Nephron progenitor cell (in vitro differentiated cells): Measurements from ENCODE around the gene SNX13.

Source experiments
- DNase-seq: peaks from one replicate; pipeline ENCODE4 v3.0.0; 2021
- H3K27ac Mint-ChIP-seq: 2 replicates; pipeline ENCODE4 v1.8.0; 2021; ENCODE audit warnings: mild to moderate bottlenecking, moderate library complexity, mixed read lengths
- H3K27me3 Mint-ChIP-seq: 2 replicates; pipeline ENCODE4 v1.8.0; 2021; ENCODE audit warnings: mild to moderate bottlenecking, low read depth, mixed read lengths; ENCODE audit not compliant: poor library complexity
- H3K36me3 Mint-ChIP-seq: 2 replicates; pipeline ENCODE4 v1.8.0; 2021; ENCODE audit warnings: low read depth, mixed read lengths
- H3K4me1 Mint-ChIP-seq: 2 replicates; pipeline ENCODE4 v1.8.0; 2021; ENCODE audit warnings: mixed read lengths
- H3K4me3 Mint-ChIP-seq: 2 replicates; pipeline ENCODE4 v1.8.0; 2021; ENCODE audit warnings: mild to moderate bottlenecking, moderate library complexity, mixed read lengths
- H3K9me3 Mint-ChIP-seq: 2 replicates; pipeline ENCODE4 v1.8.0; 2021; ENCODE audit warnings: mild to moderate bottlenecking, moderate library complexity, mixed read lengths
- CTCF ChIP-seq: fragments of 200-600 bp; sonication (generic); IDR thresholded peaks from 2 replicates; pipeline ENCODE4 v1.5.0; 2021; ENCODE audit warnings: antibody characterized with exemption

The SNX13 gene

GRCh38 chr7:17807242-17807641 lies 133.1 kb downstream of the SNX13 start:
- TF ChIP-seq CTCF, result no peak
- DNase-seq, result peak; percentile 5
- peaks cover 42% of the 10 kb centered on the region for H3K9me3 Mint-ChIP-seq
- H3K4me1 Mint-ChIP-seq, result peaks cover 15% of the 10 kb centered on the region
- peaks cover 62% of the 10 kb centered on the region for H3K36me3 Mint-ChIP-seq
- H3K4me3 Mint-ChIP-seq, result no peak overlapping the region
- no peaks in the 10 kb centered on the region for H3K27me3 Mint-ChIP-seq
- no peak overlapping the region for H3K27ac Mint-ChIP-seq

GRCh38 chr7:17806631-17807030 lies 133.7 kb downstream of the SNX13 start:
- Mint-ChIP-seq H3K9me3 (peaks cover 36% of the 10 kb centered on the region), H3K4me3 (no peak overlapping the region), H3K27me3 (no peaks in the 10 kb centered on the region), H3K27ac (peak overlapping the region; percentile 84), H3K4me1 (peaks cover 15% of the 10 kb centered on the region), H3K36me3 (peaks cover 56% of the 10 kb centered on the region)
- DNase-seq, result no peak
- TF ChIP-seq CTCF, result no peak

- no peak for DNase-seq
- H3K36me3 Mint-ChIP-seq, result peaks cover 24% of the 10 kb centered on the region
- no peak overlapping the region for H3K4me3 Mint-ChIP-seq
- H3K4me1 Mint-ChIP-seq, result peaks cover 6% of the 10 kb centered on the region
- no peak overlapping the region for H3K27ac Mint-ChIP-seq
- no peaks in the 10 kb centered on the region for H3K9me3 Mint-ChIP-seq
- TF ChIP-seq CTCF, result no peak
- H3K27me3 Mint-ChIP-seq, result no peaks in the 10 kb centered on the region
These were observed 138.2 kb downstream of the SNX13 start for GRCh38 chr7:17802056-17802455.

GRCh38 chr7:17792075-17792936 lies 148.0 kb downstream of the SNX13 start:
- TF ChIP-seq CTCF, result no peak
- Mint-ChIP-seq H3K27ac (no peak overlapping the region), H3K36me3 (peaks cover 5% of the 10 kb centered on the region), H3K4me1 (no peaks in the 10 kb centered on the region), H3K4me3 (no peak overlapping the region), H3K9me3 (no peaks in the 10 kb centered on the region), H3K27me3 (no peaks in the 10 kb centered on the region)
- no peak for DNase-seq

- no peak for TF ChIP-seq CTCF
- Mint-ChIP-seq H3K27me3 (no peaks in the 10 kb centered on the region), H3K4me3 (no peak overlapping the region), H3K9me3 (no peaks in the 10 kb centered on the region), H3K4me1 (peaks cover 22% of the 10 kb centered on the region), H3K36me3 (no peaks in the 10 kb centered on the region), H3K27ac (no peak overlapping the region)
- no peak for DNase-seq
These were observed 153.0 kb downstream of the SNX13 start for GRCh38 chr7:17787257-17787656.
